Esophagus squamous epithelium (tissue), 4 donors: ENCODE data around the gene WWOX.

Experiments used
- CTCF ChIP-seq, 6 experiments: fragments of 450-650 bp in 4 of 6; fragments of 200-600 bp in 2 of 6; sonication (generic) in 2 of 6; IDR thresholded peaks; one replicate each; pipeline ENCODE4 v1.5.1; 2016 to 2019; ENCODE audit warnings: antibody characterized with exemption in 6 of 6, mild to moderate bottlenecking in 4 of 6, moderate library complexity in 4 of 6
- POLR2A ChIP-seq, 4 donors: fragments of 450-650 bp; IDR thresholded peaks; one replicate each; pipeline ENCODE4 v1.6.1; 2017; ENCODE audit warnings: antibody characterized with exemption in 4 of 4, mild to moderate bottlenecking in 4 of 4, moderate library complexity in 3 of 4

- TF ChIP-seq CTCF (IDR thresholded peaks at IDR 0.05) (no peak), POLR2A (IDR thresholded peaks at IDR 0.05) (no peak)
These were observed 153.3 kb downstream of the WWOX start for GRCh38 chr16:78252757-78253156.
